Endodermal cell (in vitro differentiated cells): ENCODE results near the gene TACR1. TPM values are rescaled to one million over a fixed set of nuclear protein-coding genes. Genes with fewer than 3 reads are reported as not detected.
"Not testable (repeated sequence)": the region's sequence is repeated elsewhere in the genome, so short reads cannot be mapped to it uniquely, and the experiment has no call there.

ENCODE experiments used
- DNase-seq: peaks from one replicate; pipeline ENCODE4 v3.0.0-alpha.2; 2017
- H3K27ac ChIP-seq: 2 replicates; pipeline ENCODE4 v1.5.1; 2013; ENCODE audit warnings: mild to moderate bottlenecking, low read depth, low read length, moderate library complexity
- H3K27me3 ChIP-seq: 2 replicates; pipeline ENCODE4 v1.6.1; 2013; ENCODE audit warnings: mild to moderate bottlenecking, low read length, moderate library complexity; ENCODE audit not compliant: insufficient read depth, control insufficient read depth, poor library complexity, severe bottlenecking
- H3K36me3 ChIP-seq: 2 replicates; pipeline ENCODE4 v1.7.0; 2013; ENCODE audit warnings: mild to moderate bottlenecking, low read length, moderate library complexity; ENCODE audit not compliant: control insufficient read depth, insufficient read depth
- H3K4me1 ChIP-seq: one replicate; pipeline ENCODE4 v1.7.0; 2013; ENCODE audit warnings: low read length; ENCODE audit not compliant: control insufficient read depth, insufficient read depth
- H3K4me3 ChIP-seq: 2 replicates; pipeline ENCODE4 v1.5.1; 2013; ENCODE audit warnings: mild to moderate bottlenecking, low read length, moderate library complexity
- H3K9ac ChIP-seq: 2 replicates; pipeline ENCODE4 v1.6.1; 2013; ENCODE audit warnings: mild to moderate bottlenecking, low read length, moderate library complexity; ENCODE audit not compliant: poor library complexity, severe bottlenecking; ENCODE audit errors: extremely low read depth
- H3K9me3 ChIP-seq: 2 replicates; pipeline ENCODE4 v1.6.1; 2013; ENCODE audit warnings: mild to moderate bottlenecking, low read length, moderate library complexity; ENCODE audit not compliant: control insufficient read depth
- H3K27ac Mint-ChIP-seq: 2 replicates; pipeline ENCODE4 v1.8.0; 2020; ENCODE audit warnings: mixed read lengths
- H3K27me3 Mint-ChIP-seq: 2 replicates; pipeline ENCODE4 v1.8.0; 2021; ENCODE audit warnings: mild to moderate bottlenecking, mixed read lengths; ENCODE audit not compliant: insufficient read depth
- H3K36me3 Mint-ChIP-seq: 2 replicates; pipeline ENCODE4 v1.8.0; 2020; ENCODE audit warnings: low read depth, mixed read lengths
- H3K4me1 Mint-ChIP-seq: 2 replicates; pipeline ENCODE4 v1.8.0; 2020; ENCODE audit warnings: mixed read lengths
- H3K4me3 Mint-ChIP-seq: 2 replicates; pipeline ENCODE4 v1.8.0; 2020; ENCODE audit warnings: mild to moderate bottlenecking, moderate library complexity, mixed read lengths
- H3K9me3 Mint-ChIP-seq: 2 replicates; pipeline ENCODE4 v1.8.0; 2020; ENCODE audit warnings: mild to moderate bottlenecking, mixed read lengths
- CTCF ChIP-seq: fragments of 200-600 bp; sonication (generic); conservative IDR thresholded peaks from 2 replicates; pipeline ENCODE4 v1.5.0; 2021; ENCODE audit warnings: antibody characterized with exemption, mild to moderate bottlenecking
- WGBS, 2 experiments: methylation state at CpG; one replicate each; pipeline versions ENCODE4 v1.1.5 to v1.1.7; 2013; ENCODE audit warnings: missing lambda C conversion rate in 2 of 2, mixed read lengths in 1 of 2; ENCODE audit not compliant: insufficient coverage in 1 of 2, insufficient read length in 1 of 2; 5-methylcytosine and 5-hydroxymethylcytosine counted together
- total RNA-seq, 2 donors: library from RNA; stranded (reverse); fragmentation: NEBNext Ultra II Directional in 1 of 2; extraction: Animal tissue kit (Norgen Biotek cat#: 25700) in 1 of 2; gene quantifications; 2 replicates in 1 of 2; 3 replicates in 1 of 2; pipeline ENCODE4 v1.2.1, GENCODE V29; 2021

Gene TACR1
- total RNA-seq, 2 donors from 2014 or later: 0.09 to 0.69 TPM

- no peak for DNase-seq
- Histone ChIP-seq H3K36me3 (no peaks in the 10 kb centered on the region), H3K9me3 (no peaks in the 10 kb centered on the region), H3K27me3 (no peaks in the 10 kb centered on the region), H3K4me3 (no peak overlapping the region), H3K4me1 (no peaks in the 10 kb centered on the region), H3K9ac (no peak overlapping the region), H3K27ac (no peak overlapping the region)
- 94 to 95% methylated on average over 2 of the region's 2 CpGs for WGBS, 2 experiments
- Mint-ChIP-seq H3K4me3 (no peak overlapping the region), H3K27me3 (no peaks in the 10 kb centered on the region), H3K36me3 (peaks cover 2% of the 10 kb centered on the region), H3K9me3 (peaks cover 8% of the 10 kb centered on the region), H3K4me1 (no peaks in the 10 kb centered on the region), H3K27ac (no peak overlapping the region)
- no peak for TF ChIP-seq CTCF
Observed at GRCh38 chr2:75146606-75147332, 52.6 kb downstream of the TACR1 start.

GRCh38 chr2:75146221-75146605 is 53.1 kb downstream of the TACR1 start:
- H3K4me3 ChIP-seq, H3K27me3 ChIP-seq, H3K36me3 Mint-ChIP-seq, H3K4me1 Mint-ChIP-seq, H3K27me3 Mint-ChIP-seq, H3K9ac ChIP-seq, H3K27ac ChIP-seq, H3K9me3 ChIP-seq, H3K36me3 ChIP-seq, H3K27ac Mint-ChIP-seq, H3K4me3 Mint-ChIP-seq, H3K4me1 ChIP-seq, H3K9me3 Mint-ChIP-seq, DNase-seq: not testable (repeated sequence)
- WGBS, 2 experiments: 84 to 92% methylated on average over 4 of the region's 4 CpGs

- no peaks in the 10 kb centered on the region for H3K9me3 ChIP-seq
- no peak for TF ChIP-seq CTCF
- no peak overlapping the region for H3K27ac ChIP-seq
- H3K27me3 Mint-ChIP-seq: no peaks in the 10 kb centered on the region
- no peak overlapping the region for H3K9ac ChIP-seq
- no peak overlapping the region for H3K4me3 Mint-ChIP-seq
- no peak overlapping the region for H3K27ac Mint-ChIP-seq
- no peaks in the 10 kb centered on the region for H3K36me3 ChIP-seq
- H3K36me3 Mint-ChIP-seq: no peaks in the 10 kb centered on the region
- WGBS, 2 experiments: 93 to 98% methylated on average over 3 of the region's 3 CpGs
- no peak for DNase-seq
- no peak overlapping the region for H3K4me3 ChIP-seq
- H3K27me3 ChIP-seq: no peaks in the 10 kb centered on the region
- H3K9me3 Mint-ChIP-seq: no peaks in the 10 kb centered on the region
- H3K4me1 ChIP-seq: no peaks in the 10 kb centered on the region
- H3K4me1 Mint-ChIP-seq: no peaks in the 10 kb centered on the region
Observed at GRCh38 chr2:75142081-75142480, 57.2 kb downstream of the TACR1 start.

GRCh38 chr2:75140288-75140687 is 59.0 kb downstream of the TACR1 start:
- TF ChIP-seq CTCF: no peak
- Histone ChIP-seq H3K4me3 (no peak overlapping the region), H3K9me3 (no peaks in the 10 kb centered on the region), H3K27me3 (no peaks in the 10 kb centered on the region), H3K9ac (no peak overlapping the region), H3K27ac (no peak overlapping the region), H3K36me3 (no peaks in the 10 kb centered on the region), H3K4me1 (no peaks in the 10 kb centered on the region)
- Mint-ChIP-seq H3K4me3 (no peak overlapping the region), H3K27ac (no peak overlapping the region), H3K9me3 (no peaks in the 10 kb centered on the region), H3K4me1 (peaks cover 8% of the 10 kb centered on the region), H3K36me3 (no peaks in the 10 kb centered on the region), H3K27me3 (no peaks in the 10 kb centered on the region)
- DNase-seq: no peak
- 100% methylated on average over 1 of the region's 1 CpG; no CpG with 5 or more reads in 1 of the 2 experiments for WGBS, 2 experiments
